Psoas muscle (tissue), 8 donors: ENCODE measurements around the gene STAT4. TPM values are rescaled to one million over a fixed set of nuclear protein-coding genes. Genes with fewer than 3 reads are reported as not detected.
A peak's percentile ranks its signal among the peaks of the same experiment; 100 is the strongest.

Experiments used
- ATAC-seq, 4 donors: fragments of 200-7000 bp; cut with Tn5 transposase; one replicate each; pipeline ENCODE4 v1.9.1; 2020; ENCODE audit warnings: moderate library complexity in 3 of 4, mild to moderate bottlenecking in 2 of 4
- DNase-seq, 2 donors: peaks; one replicate each; pipeline ENCODE4 v3.0.0-alpha.2; 2020
- H3K27ac ChIP-seq: fragments of 200-600 bp; one replicate; pipeline ENCODE4 v1.8.0; 2022
- H3K27me3 ChIP-seq, 3 donors: fragments of 200-600 bp in 1 of 3; one replicate each; pipeline versions ENCODE4 v1.6.1 to v1.8.0; 2013 to 2022; ENCODE audit warnings: low read length in 2 of 3, mild to moderate bottlenecking in 2 of 3, moderate library complexity in 1 of 3; ENCODE audit not compliant: insufficient read depth in 3 of 3
- H3K36me3 ChIP-seq, 2 donors: fragments of 200-600 bp in 1 of 2; one replicate each; pipeline versions ENCODE4 v1.6.1 to v1.8.0; 2013 to 2022; ENCODE audit warnings: low read depth in 1 of 2, mild to moderate bottlenecking in 1 of 2, moderate library complexity in 1 of 2; ENCODE audit not compliant: insufficient read depth in 1 of 2
- H3K4me1 ChIP-seq: fragments of 200-600 bp; one replicate; pipeline ENCODE4 v1.8.0; 2022
- H3K4me3 ChIP-seq: fragments of 200-600 bp; one replicate; pipeline ENCODE4 v1.8.0; 2022; ENCODE audit warnings: mild to moderate bottlenecking
- H3K9me3 ChIP-seq: fragments of 200-600 bp; one replicate; pipeline ENCODE4 v1.8.0; 2022
- WGBS, 3 donors: extraction: QIAGEN DNeasy Blood & Tissue Kit; methylation state at CpG; one replicate each; pipeline versions ENCODE4 v1.1.6 to v1.1.7; 2013; 5-methylcytosine and 5-hydroxymethylcytosine counted together
- intact Hi-C, 2 donors: fragments of 100-400 bp; cut with DNase I; formaldehyde crosslinking; loops; one replicate each; pipeline versions ENCODE4 v1.11.0 to v1.14.2; 2022
- polyA plus RNA-seq, 3 donors: library from polyadenylated mRNA; stranded (reverse); fragments of 200-250 nt; gene quantifications; one replicate each; pipeline ENCODE4 v1.2.3, GENCODE V29; 2013
- total RNA-seq, 4 donors: library from RNA; stranded (reverse); fragmentation: NEBNext Ultra II Directional in 2 of 4; extraction: Animal tissue kit (Norgen Biotek cat#: 25700) in 2 of 4; gene quantifications; one replicate each; pipeline versions ENCODE4 v1.2.1 to v1.2.4, GENCODE V29; 2021 to 2023
- TF ChIP-seq, protein P1 (sequence below): fragments of 200-600 bp; IDR thresholded peaks from one replicate; pipeline ENCODE4 v1.8.0; 2022; ENCODE audit warnings: antibody characterized with exemption
- donor health status: healthy with polysubstance abuse.
- donor health status: DM: no; HTN: no; CAD: no; lungs with moderate emphysema.
- donor health status: Bipolar disorder and iron deficiency.
- donor health status: healthy.
- donor health status: DM: yes; HTN: yes; CAD: no.
- donor health status: DM: no; HTN: no; CAD: no.
- donor health status: DM: no; HTN: no; CAD: no.
- donor health status: DM: yes; HTN: yes; CAD: no.

Gene STAT4
- total and polyA plus RNA-seq, 7 donors = 0.19 to 0.56 (median 0.30) TPM

DNA sequence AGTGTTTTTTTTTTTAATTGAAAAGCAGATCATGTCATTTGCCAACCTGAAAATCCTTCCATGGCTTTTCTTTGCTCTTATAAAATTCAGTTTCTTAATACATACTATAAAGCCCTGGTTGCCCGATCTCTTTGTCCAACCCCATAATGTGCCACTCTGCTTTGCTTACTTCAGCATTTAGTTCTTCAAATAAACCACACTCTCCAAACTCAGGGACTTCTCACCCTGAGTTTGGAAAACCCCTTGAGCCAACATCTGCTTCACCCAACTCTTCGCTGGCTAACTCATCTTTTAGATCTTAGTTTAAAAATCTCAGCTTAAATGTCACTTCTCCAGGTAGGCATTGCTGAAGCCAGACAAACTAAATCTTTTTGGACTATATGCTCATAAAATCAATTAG, 135.6 kb downstream of the STAT4 start:
- WGBS, 3 donors = 92 to 95% (median 93%) methylated on average over 2 of the region's 2 CpGs
- Histone ChIP-seq H3K4me1 (peaks cover 18% of the 10 kb centered on the region), H3K36me3 (peaks cover 0 to 9% of the 10 kb centered on the region in 2 donors), H3K4me3 (no peak overlapping the region), H3K27me3 (no peaks in the 10 kb centered on the region), H3K9me3 (no peaks in the 10 kb centered on the region), H3K27ac (no peak overlapping the region)
- ATAC-seq = no peak
- DNase-seq = no peak
- TF ChIP-seq, protein P1, sequence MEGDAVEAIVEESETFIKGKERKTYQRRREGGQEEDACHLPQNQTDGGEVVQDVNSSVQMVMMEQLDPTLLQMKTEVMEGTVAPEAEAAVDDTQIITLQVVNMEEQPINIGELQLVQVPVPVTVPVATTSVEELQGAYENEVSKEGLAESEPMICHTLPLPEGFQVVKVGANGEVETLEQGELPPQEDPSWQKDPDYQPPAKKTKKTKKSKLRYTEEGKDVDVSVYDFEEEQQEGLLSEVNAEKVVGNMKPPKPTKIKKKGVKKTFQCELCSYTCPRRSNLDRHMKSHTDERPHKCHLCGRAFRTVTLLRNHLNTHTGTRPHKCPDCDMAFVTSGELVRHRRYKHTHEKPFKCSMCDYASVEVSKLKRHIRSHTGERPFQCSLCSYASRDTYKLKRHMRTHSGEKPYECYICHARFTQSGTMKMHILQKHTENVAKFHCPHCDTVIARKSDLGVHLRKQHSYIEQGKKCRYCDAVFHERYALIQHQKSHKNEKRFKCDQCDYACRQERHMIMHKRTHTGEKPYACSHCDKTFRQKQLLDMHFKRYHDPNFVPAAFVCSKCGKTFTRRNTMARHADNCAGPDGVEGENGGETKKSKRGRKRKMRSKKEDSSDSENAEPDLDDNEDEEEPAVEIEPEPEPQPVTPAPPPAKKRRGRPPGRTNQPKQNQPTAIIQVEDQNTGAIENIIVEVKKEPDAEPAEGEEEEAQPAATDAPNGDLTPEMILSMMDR = no peak
- intact Hi-C loops = no loop called here

DNA sequence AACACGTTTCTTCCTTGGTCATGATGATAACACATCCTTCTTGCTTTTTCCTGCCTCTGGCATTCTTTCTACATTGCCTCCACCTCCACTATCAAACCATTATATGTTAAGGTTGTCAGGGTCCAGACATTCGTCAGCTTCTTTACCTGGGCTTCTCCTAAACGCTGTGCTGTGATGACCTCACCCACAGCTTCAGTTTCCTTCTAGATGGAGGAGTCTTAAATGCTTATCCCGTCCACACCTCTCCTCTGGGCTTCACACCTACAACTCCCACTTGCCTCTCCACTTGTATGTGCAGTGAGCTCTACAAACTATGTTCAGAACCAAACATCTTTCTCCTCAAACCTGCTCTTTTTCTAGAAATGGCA, 136.2 kb downstream of the STAT4 start:
- ATAC-seq (no peak), DNase-seq (no peak)
- intact Hi-C loops = loop anchor here in 1 of 2 donors (5.0 kb wide), 1 partner anchor 132 kb away; the partner anchor contains the start of gene GLS
- 41 to 46% (median 46%) methylated on average over 4 of the region's 4 CpGs for WGBS, 3 donors
- Histone ChIP-seq H3K4me1 (peaks cover 15% of the 10 kb centered on the region), H3K9me3 (no peaks in the 10 kb centered on the region), H3K27me3 (no peaks in the 10 kb centered on the region), H3K36me3 (peaks cover 0 to 12% of the 10 kb centered on the region in 2 donors), H3K27ac (peak overlapping the region; percentile 92), H3K4me3 (peak overlapping the region; percentile 91)
- TF ChIP-seq, protein P1 = no peak

DNA sequence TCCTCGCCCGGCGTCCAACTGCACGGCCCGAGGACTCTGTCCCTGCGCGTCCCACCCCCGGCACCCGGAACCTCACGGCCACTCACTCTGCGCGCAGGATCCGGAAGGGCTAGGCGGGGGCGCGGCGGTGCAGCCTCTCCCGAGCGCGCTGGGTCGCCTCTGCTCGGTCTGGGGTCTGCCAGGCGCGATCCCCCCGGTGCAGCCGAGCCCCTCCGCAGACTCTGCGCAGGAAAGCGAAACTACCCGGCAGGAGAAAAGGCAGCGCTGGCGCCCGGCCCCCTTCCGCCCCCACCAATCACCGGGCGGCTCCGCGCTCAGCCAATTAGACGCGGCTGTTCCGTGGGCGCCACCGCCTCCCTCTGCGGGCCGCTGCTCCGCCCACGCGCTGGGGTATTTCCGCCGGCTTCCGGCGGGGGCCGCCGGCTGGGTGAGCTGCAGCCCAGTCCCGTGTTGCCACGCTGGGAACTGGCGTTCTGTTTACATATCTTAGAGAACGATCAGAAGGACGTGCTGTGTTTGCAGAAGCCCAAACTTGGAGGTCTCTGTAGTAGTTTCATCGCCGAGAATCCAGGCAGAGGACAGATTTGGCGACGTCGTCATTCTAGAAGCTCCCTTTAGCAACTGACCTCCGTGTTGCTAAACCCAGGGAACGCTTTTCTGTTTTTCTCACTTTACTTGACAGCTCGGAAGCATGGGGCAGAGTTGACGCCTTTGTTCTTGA, 136.7 kb downstream of the STAT4 start, which contains the start of gene STAT1:
Gene STAT1, minus strand, starts transcription at position 240 of the 721 bp plus-strand sequence. CDS start 4,168 bp downstream, outside the sequence.
- Histone ChIP-seq H3K27ac (peak within 1 kb of the TSS; percentile 92), H3K36me3 (peaks cover 0 to 18% of the 10 kb centered on the region in 2 donors), H3K9me3 (no peaks in the 10 kb centered on the region), H3K4me1 (peaks cover 13% of the 10 kb centered on the region), H3K27me3 (no peaks in the 10 kb centered on the region), H3K4me3 (peak within 1 kb of the TSS; percentile 91)
- TF ChIP-seq, protein P1 = no peak
- DNase-seq (peak; percentile 94 to 96), ATAC-seq (peak; percentile 97 to 99 (median 98))
- WGBS, 3 donors = 0 to 1% (median 0%) methylated on average over 55 to 68 of the region's 68 CpGs
- intact Hi-C loops = loop anchor here in 1 of 2 donors (5.0 kb wide), 1 partner anchor 132 kb away; the partner anchor contains the start of gene GLS

DNA sequence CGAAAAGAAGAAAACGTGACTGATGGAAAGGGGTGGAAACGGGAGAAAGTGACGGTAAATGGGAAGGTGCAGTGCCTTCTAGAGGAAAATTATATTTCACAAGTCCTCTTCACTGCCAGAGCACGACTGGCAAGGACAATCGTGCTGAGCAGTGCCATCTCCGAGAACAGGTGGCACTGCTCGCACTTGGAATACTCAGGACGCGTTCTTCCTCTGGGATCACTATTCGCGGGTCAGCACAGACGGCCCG, 137.2 kb downstream of the STAT4 start:
- peak overlapping the region; percentile 91 for H3K4me3 ChIP-seq
- H3K9me3 ChIP-seq = no peaks in the 10 kb centered on the region
- H3K4me1 ChIP-seq = peaks cover 13% of the 10 kb centered on the region
- intact Hi-C loops = loop anchor here in 1 of 2 donors (5.0 kb wide), 1 partner anchor 131 kb away; the partner anchor contains the start of gene GLS
- peak in 1 of 4 donors; percentile 81 for ATAC-seq
- peak overlapping the region; percentile 92 for H3K27ac ChIP-seq
- H3K27me3 ChIP-seq = no peaks in the 10 kb centered on the region
- TF ChIP-seq, protein P1 = no peak
- DNase-seq = no peak
- 0 to 2% (median 0%) methylated on average over 14 of the region's 14 CpGs for WGBS, 3 donors
- peaks cover 0 to 22% of the 10 kb centered on the region in 2 donors for H3K36me3 ChIP-seq
